Activated CD8-positive, alpha-beta T cell treated with anti-CD3 and anti-CD28 coated beads for 36 hours (primary cell): Measurements from ENCODE around the gene TET1. TPM values are rescaled to one million over a fixed set of nuclear protein-coding genes. Genes with fewer than 3 reads are reported as not detected.
"Not testable (repeated sequence)": the region's sequence is repeated elsewhere in the genome, so short reads cannot be mapped to it uniquely, and the experiment has no call there.

Source experiments
- ATAC-seq: fragments of 200-7000 bp; cut with Tn5 transposase; one replicate; pipeline ENCODE4 v1.10.0; 2021; ENCODE audit warnings: mild to moderate bottlenecking, moderate library complexity
- CTCF ChIA-PET: fragments of 350-600 bp; sonication (Branson Sonifier 250); formaldehyde crosslinking; loops from one replicate; lab custom pipeline; 2021; ENCODE audit warnings: antibody characterized with exemption; lab: Charles Lee
- POLR2A ChIA-PET: fragments of 350-600 bp; sonication (Branson Sonifier 250); formaldehyde crosslinking; loops from one replicate; lab custom pipeline; 2021; ENCODE audit warnings: antibody characterized with exemption; lab: Charles Lee
- DNase-seq: peaks from one replicate; pipeline ENCODE4 v3.0.0-alpha.2; 2020
- H3K27ac Mint-ChIP-seq: one replicate; pipeline ENCODE4 v1.8.0; 2021; ENCODE audit warnings: mild to moderate bottlenecking, mixed read lengths
- H3K27me3 Mint-ChIP-seq: one replicate; pipeline ENCODE4 v1.8.0; 2021; ENCODE audit warnings: mixed read lengths
- H3K36me3 Mint-ChIP-seq: one replicate; pipeline ENCODE4 v1.8.0; 2021; ENCODE audit warnings: low read depth, mixed read lengths
- H3K4me1 Mint-ChIP-seq: one replicate; pipeline ENCODE4 v1.8.0; 2021; ENCODE audit warnings: low read depth, mixed read lengths
- H3K4me3 Mint-ChIP-seq: one replicate; pipeline ENCODE4 v1.8.0; 2021; ENCODE audit warnings: mild to moderate bottlenecking, moderate library complexity, mixed read lengths
- H3K9me3 Mint-ChIP-seq: one replicate; pipeline ENCODE4 v1.8.0; 2021; ENCODE audit warnings: mixed read lengths
- intact Hi-C: fragments of 100-400 bp; cut with micrococcal nuclease; formaldehyde crosslinking; loops from one replicate; pipeline ENCODE4 v1.10.0; 2022
- total RNA-seq, 2 experiments: library from RNA; stranded (reverse); gene quantifications; one replicate each; pipeline ENCODE4 v1.2.3, GENCODE V29; 2021
- TF ChIP-seq, protein P1 (sequence below): fragments of 200-600 bp; IDR thresholded peaks from one replicate; pipeline ENCODE4 v1.8.0; 2022; ENCODE audit warnings: antibody characterized with exemption, mild to moderate bottlenecking

TET1 gene
- total RNA-seq, 2 experiments from 2014 or later: 1.1 to 1.3 TPM

DNA sequence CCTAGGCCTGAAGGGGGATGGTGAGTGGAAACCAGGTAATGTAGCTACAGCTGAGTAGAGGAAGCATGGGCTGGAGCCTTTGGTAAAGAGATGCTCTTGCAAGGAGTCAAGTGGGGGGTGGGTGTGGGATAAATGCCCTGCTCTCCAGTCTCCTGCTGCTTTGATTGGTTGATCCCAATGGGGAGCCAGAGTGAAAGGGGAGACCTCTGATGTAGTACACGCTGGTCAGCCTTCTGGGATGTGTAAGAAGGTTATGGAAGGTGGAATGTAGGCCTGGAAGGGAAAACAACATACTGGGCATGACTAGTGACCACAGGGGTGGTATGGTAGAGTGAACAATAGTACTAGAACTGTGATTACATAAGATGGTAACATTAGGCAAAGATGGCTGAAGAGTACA lies 44.3 kb downstream of the TET1 start:
- ChIA-PET CTCF (interaction anchor here (1.1 kb wide), 1 partner anchor 54 kb away, joined by 5 read pairs; no protein-coding TSS in a partner anchor), POLR2A (no interaction called here)
- H3K27me3 Mint-ChIP-seq: no peaks in the 10 kb centered on the region
- no peaks in the 10 kb centered on the region for H3K9me3 Mint-ChIP-seq
- H3K27ac Mint-ChIP-seq: no peak overlapping the region
- ATAC-seq (no peak), DNase-seq (no peak)
- intact Hi-C loops: no loop called here
- no peaks in the 10 kb centered on the region for H3K36me3 Mint-ChIP-seq
- no peak overlapping the region for H3K4me3 Mint-ChIP-seq
- H3K4me1 Mint-ChIP-seq: peaks cover 33% of the 10 kb centered on the region
- TF ChIP-seq, protein P1, sequence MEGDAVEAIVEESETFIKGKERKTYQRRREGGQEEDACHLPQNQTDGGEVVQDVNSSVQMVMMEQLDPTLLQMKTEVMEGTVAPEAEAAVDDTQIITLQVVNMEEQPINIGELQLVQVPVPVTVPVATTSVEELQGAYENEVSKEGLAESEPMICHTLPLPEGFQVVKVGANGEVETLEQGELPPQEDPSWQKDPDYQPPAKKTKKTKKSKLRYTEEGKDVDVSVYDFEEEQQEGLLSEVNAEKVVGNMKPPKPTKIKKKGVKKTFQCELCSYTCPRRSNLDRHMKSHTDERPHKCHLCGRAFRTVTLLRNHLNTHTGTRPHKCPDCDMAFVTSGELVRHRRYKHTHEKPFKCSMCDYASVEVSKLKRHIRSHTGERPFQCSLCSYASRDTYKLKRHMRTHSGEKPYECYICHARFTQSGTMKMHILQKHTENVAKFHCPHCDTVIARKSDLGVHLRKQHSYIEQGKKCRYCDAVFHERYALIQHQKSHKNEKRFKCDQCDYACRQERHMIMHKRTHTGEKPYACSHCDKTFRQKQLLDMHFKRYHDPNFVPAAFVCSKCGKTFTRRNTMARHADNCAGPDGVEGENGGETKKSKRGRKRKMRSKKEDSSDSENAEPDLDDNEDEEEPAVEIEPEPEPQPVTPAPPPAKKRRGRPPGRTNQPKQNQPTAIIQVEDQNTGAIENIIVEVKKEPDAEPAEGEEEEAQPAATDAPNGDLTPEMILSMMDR: no peak

GRCh38 chr10:68606918-68607317 lies 46.8 kb downstream of the TET1 start:
- ATAC-seq (no peak), DNase-seq (no peak)
- ChIA-PET POLR2A (interaction anchor here (0.6 kb wide), 1 partner anchor 118 kb away, joined by 4 read pairs; no protein-coding TSS in a partner anchor), CTCF (interaction anchor here (0.6 kb wide), 1 partner anchor 37 kb away, joined by 3 read pairs; no protein-coding TSS in a partner anchor)
- Mint-ChIP-seq H3K36me3 (no peaks in the 10 kb centered on the region), H3K9me3 (no peaks in the 10 kb centered on the region), H3K27me3 (no peaks in the 10 kb centered on the region), H3K4me3 (no peak overlapping the region), H3K27ac (no peak overlapping the region), H3K4me1 (peaks cover 13% of the 10 kb centered on the region)
- intact Hi-C loops: no loop called here
- TF ChIP-seq, protein P1: no peak

DNA sequence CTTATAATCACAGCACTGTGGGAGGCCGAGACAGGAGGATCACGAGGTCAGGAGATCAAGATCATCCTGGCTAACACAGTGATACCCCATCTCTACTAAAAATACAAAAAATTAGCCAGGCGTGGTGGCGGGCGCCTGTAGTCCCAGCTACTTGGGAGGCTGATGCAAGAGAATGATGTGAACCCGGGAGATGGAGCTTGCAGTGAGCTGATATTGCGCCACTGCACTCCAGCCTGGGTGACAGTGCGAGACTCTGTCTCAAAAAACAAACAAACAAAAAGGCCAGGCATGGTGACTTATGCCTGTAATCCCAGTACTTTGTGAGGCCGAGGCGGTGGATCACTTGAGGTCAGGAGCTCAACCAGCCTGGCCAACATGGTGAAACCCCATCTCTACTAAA lies 49.9 kb downstream of the TET1 start:
- H3K4me3 Mint-ChIP-seq, CTCF ChIA-PET, H3K9me3 Mint-ChIP-seq, POLR2A ChIA-PET, H3K27me3 Mint-ChIP-seq, DNase-seq, H3K4me1 Mint-ChIP-seq, intact Hi-C loops, H3K27ac Mint-ChIP-seq, ATAC-seq, H3K36me3 Mint-ChIP-seq: not testable (repeated sequence)

DNA sequence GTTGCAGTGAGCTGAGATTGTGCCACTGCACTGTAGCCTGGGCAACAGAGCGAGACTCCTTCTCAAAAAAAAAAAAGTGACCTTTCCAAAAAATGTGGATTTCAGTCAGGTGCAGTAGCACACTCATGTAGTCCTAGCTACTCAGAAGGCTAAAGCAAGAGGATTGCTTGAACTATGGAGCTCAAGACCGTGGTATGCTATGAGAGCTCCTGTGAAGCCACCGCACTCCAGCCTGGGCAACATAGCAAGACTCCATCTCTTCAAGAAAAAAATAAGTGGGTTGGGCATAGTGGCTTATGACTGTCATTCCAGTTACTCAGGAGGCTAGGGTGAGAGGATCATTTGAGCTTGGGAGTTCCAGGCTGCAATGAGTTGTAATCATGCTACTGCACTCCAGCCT lies 51.1 kb downstream of the TET1 start:
- intact Hi-C loops: no loop called here
- Mint-ChIP-seq H3K4me1 (no peaks in the 10 kb centered on the region), H3K27me3 (no peaks in the 10 kb centered on the region), H3K4me3 (no peak overlapping the region), H3K9me3 (no peaks in the 10 kb centered on the region), H3K27ac (no peak overlapping the region), H3K36me3 (no peaks in the 10 kb centered on the region)
- ChIA-PET POLR2A (interaction anchor here (0.6 to 1.0 kb wide), 4 partner anchors 10 to 296 kb away, joined by 3 to 4 read pairs (median 3); no protein-coding TSS in a partner anchor), CTCF (interaction anchor here (1.5 kb wide), 1 partner anchor 10 kb away, joined by 6 read pairs; no protein-coding TSS in a partner anchor)
- TF ChIP-seq, protein P1: no peak
- ATAC-seq (no peak), DNase-seq (no peak)

- H3K27me3 Mint-ChIP-seq, H3K36me3 Mint-ChIP-seq, H3K9me3 Mint-ChIP-seq, H3K4me1 Mint-ChIP-seq, intact Hi-C loops, DNase-seq, ATAC-seq, H3K4me3 Mint-ChIP-seq, H3K27ac Mint-ChIP-seq, CTCF ChIA-PET: not testable (repeated sequence)
- POLR2A ChIA-PET: interaction anchor here (0.8 to 0.9 kb wide), 2 partner anchors 13 to 267 kb away, joined by 3 read pairs; no protein-coding TSS in a partner anchor
Observed at GRCh38 chr10:68613974-68614373, 53.8 kb downstream of the TET1 start.

DNA sequence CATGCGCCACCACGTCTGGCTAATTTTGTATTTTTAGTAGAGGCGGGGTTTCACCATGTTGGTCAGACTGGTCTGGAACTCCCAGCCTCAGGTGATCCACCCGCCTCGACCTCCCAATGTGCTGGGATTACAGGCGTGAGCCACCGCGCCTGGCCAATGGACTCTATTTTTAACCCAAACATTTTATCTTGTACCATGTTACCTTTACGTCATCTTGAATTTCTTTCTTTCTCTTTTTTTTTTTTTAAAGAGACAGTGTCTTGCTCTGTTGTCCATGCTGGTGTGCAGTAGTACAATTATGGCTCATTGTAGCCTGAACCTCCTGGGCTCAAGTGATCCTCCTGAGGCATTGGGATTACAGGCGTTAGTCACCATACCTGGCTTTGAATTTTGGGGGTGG lies 57.6 kb downstream of the TET1 start:
- H3K36me3 Mint-ChIP-seq, POLR2A ChIA-PET, intact Hi-C loops, ATAC-seq, H3K4me1 Mint-ChIP-seq, H3K27ac Mint-ChIP-seq, CTCF ChIA-PET, H3K9me3 Mint-ChIP-seq, DNase-seq, H3K27me3 Mint-ChIP-seq, H3K4me3 Mint-ChIP-seq: not testable (repeated sequence)
